HCT116 (cell line): Measurements from ENCODE around the gene GPR65. TPM values are rescaled to one million over a fixed set of nuclear protein-coding genes. Genes with fewer than 3 reads are reported as not detected.

Experiments used
- ATAC-seq: fragments of 200-7000 bp; cut with Tn5 transposase; 2 replicates; pipeline ENCODE4 v1.9.1; 2020; ENCODE audit warnings: mild to moderate bottlenecking, moderate library complexity
- BruUV-seq: library from RNA; stranded (reverse); fragments of 400-500 nt; replicated peaks from 2 replicates; lab custom pipeline; 2021; lab: Mats Ljungman, UMichigan
- CTCF ChIA-PET: fragments of 300-600 bp; sonication (Branson Sonifier 250); formaldehyde crosslinking; loops from one replicate; lab custom pipeline; 2021; ENCODE audit warnings: antibody characterized with exemption; lab: Charles Lee
- POLR2A ChIA-PET: fragments of 300-600, 350-600 bp; sonication (Branson Sonifier 250); formaldehyde crosslinking; loops from one replicate; lab custom pipeline; 2021; ENCODE audit warnings: antibody characterized with exemption; lab: Charles Lee
- RAD21 ChIA-PET, 2 experiments: fragments of 300-600 bp; sonication (Branson Sonifier 250); formaldehyde crosslinking; loops; one replicate each; lab custom pipeline; 2023; ENCODE audit warnings: low total read pairs in 2 of 2; ENCODE audit not compliant: uncharacterized antibody in 2 of 2, unreplicated experiment in 2 of 2, low non-redundant PET in 1 of 2; lab: Charles Lee
- DNase-seq: peaks from one replicate; pipeline ENCODE4 v3.0.0-alpha.2; 2010; ENCODE audit warnings: low read depth, low spot score
- H2AFZ ChIP-seq: fragments of 200-600 bp; shearing (Covaris generic), sonication (generic); 2 replicates; pipeline ENCODE4 v1.6.1; 2017; ENCODE audit warnings: low read depth, mixed run types, mixed read lengths, antibody characterized with exemption, low read length; ENCODE audit not compliant: poor library complexity, severe bottlenecking
- H3K27ac ChIP-seq: 2 replicates; pipeline ENCODE4 v1.5.1; 2012; ENCODE audit warnings: low read depth, low read length
- H3K27me3 ChIP-seq: fragments of 200-600 bp; sonication (generic); 2 replicates; pipeline ENCODE4 v1.6.1; 2016; ENCODE audit warnings: mixed run types, low read length, mixed read lengths; ENCODE audit not compliant: insufficient read depth
- H3K36me3 ChIP-seq, 2 experiments: fragments of 200-500 bp in 1 of 2; fragments of 200-600 bp in 1 of 2; sonication (Bioruptor generic) in 1 of 2; sonication (generic) in 1 of 2; 2 replicates each; pipeline versions ENCODE4 v1.5.1 to v1.6.1; 2014 to 2016; ENCODE audit warnings: low read length in 2 of 2, inconsistent platforms in 1 of 2, mixed read lengths in 1 of 2, mixed run types in 1 of 2; ENCODE audit not compliant: insufficient read depth in 2 of 2, control insufficient read depth in 1 of 2
- H3K4me1 ChIP-seq, 2 experiments: fragments of 200-600 bp in 1 of 2; sonication (generic) in 1 of 2; 2 replicates each; pipeline versions ENCODE4 v1.5.1 to v1.6.1; 2012 to 2017; ENCODE audit warnings: low read length in 2 of 2, inconsistent platforms in 1 of 2, mild to moderate bottlenecking in 1 of 2, mixed read lengths in 1 of 2, mixed run types in 1 of 2, moderate library complexity in 1 of 2; ENCODE audit not compliant: insufficient read depth in 2 of 2, control insufficient read depth in 1 of 2
- H3K4me2 ChIP-seq: fragments of 200-600 bp; sonication (generic); 2 replicates; pipeline ENCODE4 v1.6.1; 2017; ENCODE audit warnings: mixed run types, low read length, mixed read lengths
- H3K4me3 ChIP-seq, 2 experiments: fragments of 200-600 bp in 1 of 2; sonication (generic) in 1 of 2; replicated peaks in 1 of 2; 2 replicates each; pipeline ENCODE4 v1.5.1; 2011 to 2016; ENCODE audit warnings: low read length in 2 of 2, control low read depth in 1 of 2, low read depth in 1 of 2, mild to moderate bottlenecking in 1 of 2, mixed read lengths in 1 of 2, mixed run types in 1 of 2
- H3K79me2 ChIP-seq: fragments of 200-600 bp; sonication (generic); 2 replicates; pipeline ENCODE4 v1.6.1; 2017; ENCODE audit warnings: mild to moderate bottlenecking, mixed run types, low read length, moderate library complexity, mixed read lengths; ENCODE audit not compliant: insufficient read depth
- H3K9ac ChIP-seq: fragments of 200-600 bp; sonication (generic); 2 replicates; pipeline ENCODE4 v1.6.1; 2016; ENCODE audit warnings: low read length, mixed read lengths
- H3K9me2 ChIP-seq: fragments of 200-600 bp; sonication (generic), shearing (Covaris generic); 2 replicates; pipeline ENCODE4 v1.6.1; 2017; ENCODE audit warnings: mixed run types, mild to moderate bottlenecking, moderate library complexity; ENCODE audit not compliant: insufficient read depth
- H3K9me3 ChIP-seq, 2 experiments: fragments of 200-500 bp in 1 of 2; fragments of 200-600 bp in 1 of 2; sonication (Bioruptor generic) in 1 of 2; sonication (generic) in 1 of 2; 2 replicates each; pipeline ENCODE4 v1.6.1; 2014 to 2017; ENCODE audit warnings: low read length in 2 of 2, mixed read lengths in 2 of 2, inconsistent platforms in 1 of 2, low read depth in 1 of 2, mild to moderate bottlenecking in 1 of 2, mixed run types in 1 of 2, moderate library complexity in 1 of 2; ENCODE audit not compliant: control insufficient read depth in 1 of 2, insufficient read depth in 1 of 2
- H4K20me1 ChIP-seq: fragments of 200-600 bp; sonication (generic), shearing (Covaris generic); 2 replicates; pipeline ENCODE4 v1.6.1; 2017; ENCODE audit warnings: mixed run types, mild to moderate bottlenecking, moderate library complexity; ENCODE audit not compliant: insufficient read depth
- EZH2 ChIP-seq: fragments of 200-600 bp; sonication (generic); IDR thresholded peaks from 2 replicates; pipeline ENCODE4 v1.6.1; 2017; ENCODE audit warnings: antibody characterized with exemption, mixed run types
- EZH2phosphoT487 ChIP-seq: fragments of 200-600 bp; IDR thresholded peaks from 2 replicates; pipeline ENCODE4 v1.6.1; 2018; ENCODE audit warnings: antibody characterized with exemption, borderline replicate concordance
- REST ChIP-seq: IDR thresholded peaks from 2 replicates; pipeline ENCODE4 v1.6.1; 2012; ENCODE audit warnings: low read depth
- SIN3A ChIP-seq: IDR thresholded peaks from 2 replicates; pipeline ENCODE4 v1.6.1; 2012; ENCODE audit warnings: low read depth
- YY1 ChIP-seq: IDR thresholded peaks from 2 replicates; pipeline ENCODE4 v1.6.1; 2011; ENCODE audit warnings: low read length, low read depth, moderate library complexity, mild to moderate bottlenecking; ENCODE audit not compliant: insufficient replicate concordance; ENCODE audit errors: extremely low read depth
- ZFX ChIP-seq: fragments of 450-650 bp; IDR thresholded peaks from 2 replicates; pipeline ENCODE4 v1.6.1; 2017
- ZNF274 ChIP-seq: fragments of 200-500 bp; sonication (Bioruptor generic); IDR thresholded peaks from 2 replicates; pipeline ENCODE4 v1.6.1; 2014; ENCODE audit warnings: mild to moderate bottlenecking, low read depth, low read length, inconsistent platforms
- intact Hi-C: fragments of 100-400 bp; cut with micrococcal nuclease; formaldehyde crosslinking; loops from 2 replicates; pipeline ENCODE4 v1.10.0; 2022
- total RNA-seq: library from RNA; stranded (reverse); gene quantifications from one replicate; pipeline ENCODE4 v1.2.1, GENCODE V29; 2021; ENCODE audit not compliant: unreplicated experiment

GPR65 gene
- total RNA-seq, 1 experiment from 2014 or later: 0.05 TPM

- no peak overlapping the region for H3K27ac ChIP-seq
- no peak overlapping the region for H3K4me2 ChIP-seq
- no peaks in the 10 kb centered on the region for H3K9me2 ChIP-seq
- H2AFZ ChIP-seq: no peak overlapping the region
- H3K9ac ChIP-seq: no peak overlapping the region
- H3K79me2 ChIP-seq: no peaks in the 10 kb centered on the region
- H3K27me3 ChIP-seq: no peaks in the 10 kb centered on the region
- CTCF ChIA-PET: no interaction called here
- POLR2A ChIA-PET: no interaction called here
- no peaks in the 10 kb centered on the region for H3K4me1 ChIP-seq
- RAD21 ChIA-PET: no interaction called here
- ATAC-seq (no peak), DNase-seq (no peak)
- TF ChIP-seq REST: no peak
- TF ChIP-seq EZH2: no peak
- no peak for TF ChIP-seq ZFX
- no peak for TF ChIP-seq ZNF274
- no peaks in the 10 kb centered on the region; a peak in 1 of 4 replicates for H3K9me3 ChIP-seq
- no peaks in the 10 kb centered on the region for H4K20me1 ChIP-seq
- no peaks in the 10 kb centered on the region for H3K36me3 ChIP-seq
- intact Hi-C loops: no loop called here
- no peak overlapping the region for H3K4me3 ChIP-seq
- BruUV-seq: no TSS peak
Measured at GRCh38 chr14:87990682-87991081, 14.3 kb upstream of the GPR65 start.

GRCh38 chr14:87992346-87992717 is 12.6 kb upstream of the GPR65 start:
- intact Hi-C loops: no loop called here
- ChIA-PET POLR2A (no interaction called here), CTCF (no interaction called here), RAD21 (no interaction called here)
- Histone ChIP-seq H4K20me1 (no peaks in the 10 kb centered on the region), H3K79me2 (no peaks in the 10 kb centered on the region), H3K36me3 (no peaks in the 10 kb centered on the region), H3K9me2 (no peaks in the 10 kb centered on the region), H3K4me2 (no peak overlapping the region), H3K9me3 (no peaks in the 10 kb centered on the region; a peak in 1 of 4 replicates), H2AFZ (no peak overlapping the region), H3K4me3 (no peak overlapping the region), H3K9ac (no peak overlapping the region), H3K27ac (no peak overlapping the region), H3K27me3 (no peaks in the 10 kb centered on the region)
- no TSS peak for BruUV-seq
- ATAC-seq: no peak
- DNase-seq: no peak
- no peak for TF ChIP-seq YY1
- no peak for TF ChIP-seq EZH2phosphoT487
- no peak for TF ChIP-seq SIN3A
- TF ChIP-seq, all 23 proteins: peak for 0
- H3K4me1 ChIP-seq: no peaks in the 10 kb centered on the region
